ENCODE data around the gene SERPINB5.

The SERPINB5 gene

GRCh38 chr18:63495675-63496074, 18.9 kb downstream of the SERPINB5 start:
- TF ChIP-seq SIN3A (IDR thresholded peaks at IDR 0.05; ENCODE audit: borderline replicate concordance, insufficient read depth, low read length), result no peak

GRCh38 chr18:63505566-63506335, 29.0 kb downstream of the SERPINB5 start:
- TF ChIP-seq TAF1 (IDR thresholded peaks at IDR 0.05; ENCODE audit: borderline replicate concordance, insufficient read depth, low read length) (no peak), FOXP2 (optimal IDR thresholded peaks at IDR 0.05; ENCODE audit: borderline replicate concordance, extremely low read depth, extremely low read length, insufficient read depth) (no peak), REST (IDR thresholded peaks at IDR 0.05; ENCODE audit: insufficient read depth in 1 of 2, low read depth in 2 of 2, low read length in 2 of 2) (no peak), SIN3A (IDR thresholded peaks at IDR 0.05; ENCODE audit: borderline replicate concordance, insufficient read depth, low read length) (no peak), POLR2AphosphoS5 (IDR thresholded peaks at IDR 0.05; ENCODE audit: low read depth, low read length) (no peak)

GRCh38 chr18:63506336-63506646, 29.5 kb downstream of the SERPINB5 start:
- TF ChIP-seq POLR2AphosphoS5 (IDR thresholded peaks at IDR 0.05; ENCODE audit: low read depth, low read length) (no peak), TAF1 (IDR thresholded peaks at IDR 0.05; ENCODE audit: borderline replicate concordance, insufficient read depth, low read length) (no peak), SIN3A (IDR thresholded peaks at IDR 0.05; ENCODE audit: borderline replicate concordance, insufficient read depth, low read length) (no peak), REST (IDR thresholded peaks at IDR 0.05; ENCODE audit: insufficient read depth in 1 of 2, low read depth in 2 of 2, low read length in 2 of 2) (no peak), FOXP2 (optimal IDR thresholded peaks at IDR 0.05; ENCODE audit: borderline replicate concordance, extremely low read depth, extremely low read length, insufficient read depth) (no peak)

GRCh38 chr18:63508596-63508995, 31.8 kb downstream of the SERPINB5 start:
- TF ChIP-seq POLR2AphosphoS5 (IDR thresholded peaks at IDR 0.05; ENCODE audit: low read depth, low read length) (no peak), FOXP2 (optimal IDR thresholded peaks at IDR 0.05; ENCODE audit: borderline replicate concordance, extremely low read depth, extremely low read length, insufficient read depth) (no peak), SIN3A (IDR thresholded peaks at IDR 0.05; ENCODE audit: borderline replicate concordance, insufficient read depth, low read length) (no peak), REST (IDR thresholded peaks at IDR 0.05; ENCODE audit: insufficient read depth in 1 of 2, low read depth in 2 of 2, low read length in 2 of 2) (no peak), TAF1 (IDR thresholded peaks at IDR 0.05; ENCODE audit: borderline replicate concordance, insufficient read depth, low read length) (no peak)

GRCh38 chr18:63511285-63511684, 34.5 kb downstream of the SERPINB5 start:
- TF ChIP-seq REST (IDR thresholded peaks at IDR 0.05; ENCODE audit: insufficient read depth in 1 of 2, low read depth in 2 of 2, low read length in 2 of 2) (no peak), POLR2AphosphoS5 (IDR thresholded peaks at IDR 0.05; ENCODE audit: low read depth, low read length) (no peak), FOXP2 (optimal IDR thresholded peaks at IDR 0.05; ENCODE audit: borderline replicate concordance, extremely low read depth, extremely low read length, insufficient read depth) (no peak), TAF1 (IDR thresholded peaks at IDR 0.05; ENCODE audit: borderline replicate concordance, insufficient read depth, low read length) (no peak), SIN3A (IDR thresholded peaks at IDR 0.05; ENCODE audit: borderline replicate concordance, insufficient read depth, low read length) (no peak)

Data from PFSK-1 (cell line).